Caco-2 (cell line): Measurements from ENCODE around the gene DGCR2. TPM values are rescaled to one million over a fixed set of nuclear protein-coding genes. Genes with fewer than 3 reads are reported as not detected.

Experiments used
- BruUV-seq: library from RNA; stranded (reverse); fragments of 400-500 nt; replicated peaks from 2 replicates; lab custom pipeline; 2021; lab: Mats Ljungman, UMichigan
- CTCF ChIA-PET: fragments of 300-600 bp; sonication (Branson Sonifier 250); formaldehyde crosslinking; loops from one replicate; lab custom pipeline; 2022; ENCODE audit warnings: antibody characterized with exemption; lab: Charles Lee
- POLR2A ChIA-PET: fragments of 300-600 bp; sonication (Branson Sonifier 250); formaldehyde crosslinking; loops from one replicate; lab custom pipeline; 2022; ENCODE audit warnings: antibody characterized with exemption; lab: Charles Lee
- DNase-seq, 2 experiments: peaks; one replicate each; pipeline versions ENCODE4 v3.0.0 to v3.0.0-alpha.2; 2020 to 2022
- H3K27me3 ChIP-seq: replicated peaks from 2 replicates; pipeline ENCODE4 v1.6.0; 2011; ENCODE audit warnings: low read length; ENCODE audit not compliant: control insufficient read depth, insufficient read depth
- H3K36me3 ChIP-seq: 2 replicates; pipeline ENCODE4 v1.5.1; 2011; ENCODE audit warnings: low read length; ENCODE audit not compliant: control insufficient read depth, insufficient read depth
- H3K4me1 ChIP-seq: fragments of 250-450 bp; sonication (Bioruptor Pico); 2 replicates; pipeline ENCODE4 v1.5.1; 2020; ENCODE audit warnings: mild to moderate bottlenecking
- H3K4me3 ChIP-seq: 2 replicates; pipeline ENCODE4 v1.5.1; 2011; ENCODE audit warnings: low read depth, mild to moderate bottlenecking, control low read depth, low read length
- H3K9me3 ChIP-seq: fragments of 250-450 bp; sonication (Bioruptor Pico); 2 replicates; pipeline ENCODE4 v1.5.1; 2020; ENCODE audit warnings: mild to moderate bottlenecking, moderate library complexity
- H3K27ac Mint-ChIP-seq: one replicate; pipeline ENCODE4 v1.8.0; 2022; ENCODE audit warnings: mixed read lengths; ENCODE audit not compliant: unreplicated experiment
- H3K27me3 Mint-ChIP-seq: one replicate; pipeline ENCODE4 v1.8.0; 2022; ENCODE audit warnings: mixed read lengths; ENCODE audit not compliant: insufficient read depth, unreplicated experiment
- H3K36me3 Mint-ChIP-seq: one replicate; pipeline ENCODE4 v1.8.0; 2022; ENCODE audit warnings: mild to moderate bottlenecking, mixed read lengths; ENCODE audit not compliant: insufficient read depth, unreplicated experiment
- H3K4me1 Mint-ChIP-seq: one replicate; pipeline ENCODE4 v1.8.0; 2022; ENCODE audit warnings: low read depth, mixed read lengths; ENCODE audit not compliant: unreplicated experiment
- H3K4me3 Mint-ChIP-seq: one replicate; pipeline ENCODE4 v1.8.0; 2022; ENCODE audit warnings: mild to moderate bottlenecking, moderate library complexity, mixed read lengths; ENCODE audit not compliant: unreplicated experiment
- H3K9me3 Mint-ChIP-seq: one replicate; pipeline ENCODE4 v1.8.0; 2022; ENCODE audit warnings: mixed read lengths; ENCODE audit not compliant: unreplicated experiment
- intact Hi-C: fragments of 100-400 bp; cut with micrococcal nuclease; formaldehyde crosslinking; loops from one replicate; pipeline ENCODE4 v1.10.0; 2022; ENCODE audit not compliant: unreplicated experiment
- total RNA-seq: library from RNA; stranded (reverse); gene quantifications from 2 replicates; pipeline ENCODE4 v1.2.3, GENCODE V29; 2022
- TF ChIP-seq, protein P1 (sequence below), 2 experiments: fragments of 200-600 bp in 1 of 2; IDR thresholded peaks; 1 replicate in 1 of 2; 2 replicates in 1 of 2; pipeline versions ENCODE4 v1.5.1 to v1.8.0; 2011 to 2022; ENCODE audit warnings: antibody characterized with exemption in 1 of 2, control low read depth in 1 of 2, inconsistent platforms in 1 of 2, low read depth in 1 of 2, low read length in 1 of 2, mild to moderate bottlenecking in 1 of 2, moderate library complexity in 1 of 2; ENCODE audit not compliant: insufficient read depth in 1 of 2, severe bottlenecking in 1 of 2, unreplicated experiment in 1 of 2

Gene DGCR2
- total RNA-seq, 1 experiment from 2014 or later, result 67.9 TPM

DNA sequence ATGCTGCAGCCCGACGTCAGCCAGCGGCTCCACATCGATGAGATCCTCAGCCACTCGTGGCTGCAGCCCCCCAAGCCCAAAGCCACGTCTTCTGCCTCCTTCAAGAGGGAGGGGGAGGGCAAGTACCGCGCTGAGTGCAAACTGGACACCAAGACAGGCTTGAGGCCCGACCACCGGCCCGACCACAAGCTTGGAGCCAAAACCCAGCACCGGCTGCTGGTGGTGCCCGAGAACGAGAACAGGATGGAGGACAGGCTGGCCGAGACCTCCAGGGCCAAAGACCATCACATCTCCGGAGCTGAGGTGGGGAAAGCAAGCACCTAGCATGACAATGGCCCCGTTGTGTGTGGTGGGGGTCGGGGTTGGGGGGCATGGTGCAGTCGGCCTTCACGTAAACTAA, 9.9 kb upstream of the DGCR2 start:
- H3K9me3 ChIP-seq, result no peaks in the 10 kb centered on the region
- no peaks in the 10 kb centered on the region for H3K4me1 ChIP-seq
- H3K27me3 ChIP-seq, result no peaks in the 10 kb centered on the region
- H3K36me3 Mint-ChIP-seq, result peaks cover 14% of the 10 kb centered on the region
- H3K4me1 Mint-ChIP-seq, result no peaks in the 10 kb centered on the region
- no peak for DNase-seq
- CTCF ChIA-PET, result interaction anchor here (1.4 kb wide), 1 partner anchor 12 kb away, joined by 3 read pairs; the partner anchor contains the start of gene ESS2
- no peak overlapping the region for H3K4me3 Mint-ChIP-seq
- POLR2A ChIA-PET, result no interaction called here
- no peaks in the 10 kb centered on the region for H3K27me3 Mint-ChIP-seq
- no TSS peak for BruUV-seq
- H3K4me3 ChIP-seq, result no peak overlapping the region
- TF ChIP-seq, protein P1, sequence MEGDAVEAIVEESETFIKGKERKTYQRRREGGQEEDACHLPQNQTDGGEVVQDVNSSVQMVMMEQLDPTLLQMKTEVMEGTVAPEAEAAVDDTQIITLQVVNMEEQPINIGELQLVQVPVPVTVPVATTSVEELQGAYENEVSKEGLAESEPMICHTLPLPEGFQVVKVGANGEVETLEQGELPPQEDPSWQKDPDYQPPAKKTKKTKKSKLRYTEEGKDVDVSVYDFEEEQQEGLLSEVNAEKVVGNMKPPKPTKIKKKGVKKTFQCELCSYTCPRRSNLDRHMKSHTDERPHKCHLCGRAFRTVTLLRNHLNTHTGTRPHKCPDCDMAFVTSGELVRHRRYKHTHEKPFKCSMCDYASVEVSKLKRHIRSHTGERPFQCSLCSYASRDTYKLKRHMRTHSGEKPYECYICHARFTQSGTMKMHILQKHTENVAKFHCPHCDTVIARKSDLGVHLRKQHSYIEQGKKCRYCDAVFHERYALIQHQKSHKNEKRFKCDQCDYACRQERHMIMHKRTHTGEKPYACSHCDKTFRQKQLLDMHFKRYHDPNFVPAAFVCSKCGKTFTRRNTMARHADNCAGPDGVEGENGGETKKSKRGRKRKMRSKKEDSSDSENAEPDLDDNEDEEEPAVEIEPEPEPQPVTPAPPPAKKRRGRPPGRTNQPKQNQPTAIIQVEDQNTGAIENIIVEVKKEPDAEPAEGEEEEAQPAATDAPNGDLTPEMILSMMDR (IDR thresholded peaks at IDR 0.05; ENCODE audit: insufficient read depth in 1 of 2, low read depth in 1 of 2, low read length in 1 of 2, severe bottlenecking in 1 of 2, unreplicated experiment in 1 of 2), result no peak
- no peaks in the 10 kb centered on the region for H3K9me3 Mint-ChIP-seq
- intact Hi-C loops, result no loop called here
- H3K36me3 ChIP-seq, result peaks cover 2% of the 10 kb centered on the region; the same call in 1 of the 2 replicates
- no peak overlapping the region for H3K27ac Mint-ChIP-seq

DNA sequence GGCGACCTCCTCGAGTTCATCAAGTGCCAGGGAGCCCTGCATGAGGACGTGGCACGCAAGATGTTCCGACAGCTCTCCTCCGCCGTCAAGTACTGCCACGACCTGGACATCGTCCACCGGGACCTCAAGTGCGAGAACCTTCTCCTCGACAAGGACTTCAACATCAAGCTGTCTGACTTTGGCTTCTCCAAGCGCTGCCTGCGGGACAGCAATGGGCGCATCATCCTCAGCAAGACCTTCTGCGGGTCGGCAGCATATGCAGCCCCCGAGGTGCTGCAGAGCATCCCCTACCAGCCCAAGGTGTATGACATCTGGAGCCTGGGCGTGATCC, 9.4 kb upstream of the DGCR2 start:
- no peak overlapping the region for H3K4me3 Mint-ChIP-seq
- no TSS peak for BruUV-seq
- H3K4me1 Mint-ChIP-seq, result no peaks in the 10 kb centered on the region
- H3K36me3 ChIP-seq, result peaks cover 2% of the 10 kb centered on the region; the same call in 1 of the 2 replicates
- no peaks in the 10 kb centered on the region for H3K27me3 ChIP-seq
- intact Hi-C loops, result no loop called here
- peaks cover 10% of the 10 kb centered on the region for H3K36me3 Mint-ChIP-seq
- H3K9me3 ChIP-seq, result no peaks in the 10 kb centered on the region
- H3K4me3 ChIP-seq, result no peak overlapping the region
- ChIA-PET POLR2A (no interaction called here), CTCF (interaction anchor here (1.4 kb wide), 1 partner anchor 13 kb away, joined by 3 read pairs; the partner anchor contains the start of gene ESS2)
- no peaks in the 10 kb centered on the region for H3K9me3 Mint-ChIP-seq
- H3K27me3 Mint-ChIP-seq, result no peaks in the 10 kb centered on the region
- H3K4me1 ChIP-seq, result no peaks in the 10 kb centered on the region
- TF ChIP-seq, protein P1 (IDR thresholded peaks at IDR 0.05; ENCODE audit: insufficient read depth in 1 of 2, low read depth in 1 of 2, low read length in 1 of 2, severe bottlenecking in 1 of 2, unreplicated experiment in 1 of 2), result no peak
- no peak overlapping the region for H3K27ac Mint-ChIP-seq
- no peak for DNase-seq

DNA sequence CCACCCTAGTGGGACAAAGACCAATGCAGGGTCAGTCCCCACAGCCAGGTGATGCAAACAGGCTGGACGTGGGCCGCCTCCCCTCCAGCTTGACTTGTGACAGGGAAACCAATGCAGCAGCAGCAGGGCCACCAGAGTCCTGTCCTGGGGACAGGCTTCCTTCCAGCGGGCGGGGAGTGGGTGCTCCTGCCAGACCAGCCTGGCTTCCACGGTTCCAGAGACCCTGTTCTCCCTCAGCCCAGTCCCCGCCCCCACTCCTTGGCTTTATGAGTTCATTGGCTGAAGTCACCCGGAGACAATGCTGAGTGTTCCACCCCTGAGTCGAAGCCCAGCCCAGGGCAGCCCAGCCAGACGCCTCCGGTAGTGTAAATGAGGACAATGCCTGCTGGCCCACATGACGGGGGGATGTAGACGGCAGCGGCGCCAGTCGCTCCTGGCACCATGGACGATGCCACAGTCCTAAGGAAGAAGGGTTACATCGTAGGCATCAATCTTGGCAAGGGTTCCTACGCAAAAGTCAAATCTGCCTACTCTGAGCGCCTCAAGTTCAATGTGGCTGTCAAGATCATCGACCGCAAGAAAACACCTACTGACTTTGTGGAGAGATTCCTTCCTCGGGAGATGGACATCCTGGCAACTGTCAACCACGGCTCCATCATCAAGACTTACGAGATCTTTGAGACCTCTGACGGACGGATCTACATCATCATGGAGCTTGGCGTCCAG, 8.9 kb upstream of the DGCR2 start, which contains the start of gene TSSK2:
TSSK2 (plus strand) TSS at position 350 of the 726 bp plus-strand sequence; CDS start at position 442, 92 bp downstream.
- no peak for DNase-seq

More for the DNA sequence above, 8.9 kb upstream of the DGCR2 start, which contains the start of gene TSSK2:
- Histone ChIP-seq H3K27me3 (no peaks in the 10 kb centered on the region), H3K4me1 (no peaks in the 10 kb centered on the region), H3K9me3 (no peaks in the 10 kb centered on the region), H3K4me3 (no peak within 1 kb of the TSS), H3K36me3 (peaks cover 2% of the 10 kb centered on the region; the same call in 1 of the 2 replicates)
- Mint-ChIP-seq H3K9me3 (no peaks in the 10 kb centered on the region), H3K4me1 (no peaks in the 10 kb centered on the region), H3K27me3 (no peaks in the 10 kb centered on the region), H3K27ac (no peak within 1 kb of the TSS), H3K4me3 (no peak within 1 kb of the TSS), H3K36me3 (peaks cover 7% of the 10 kb centered on the region)
- intact Hi-C loops, result no loop called here
- no TSS peak for BruUV-seq
- ChIA-PET CTCF (interaction anchor here (1.4 kb wide), 1 partner anchor 13 kb away, joined by 3 read pairs; the partner anchor contains the start of gene ESS2), POLR2A (no interaction called here)
- TF ChIP-seq, protein P1 (IDR thresholded peaks at IDR 0.05; ENCODE audit: insufficient read depth in 1 of 2, low read depth in 1 of 2, low read length in 1 of 2, severe bottlenecking in 1 of 2, unreplicated experiment in 1 of 2), result no peak
